Adrenal gland (tissue), 12 donors: ENCODE data around the gene BUD13. TPM values are rescaled to one million over a fixed set of nuclear protein-coding genes. Genes with fewer than 3 reads are reported as not detected.

Experiments
- DNase-seq, 7 donors: peaks; one replicate each; pipeline ENCODE4 v3.0.0-alpha.2; 2019 to 2020
- H3K27ac ChIP-seq, 5 donors: fragments of 200-600 bp; sonication (generic) in 4 of 5; 1 replicate in 3 of 5; 2 replicates in 2 of 5; pipeline versions ENCODE4 v1.5.1 to v1.8.0; 2016 to 2020; ENCODE audit warnings: mild to moderate bottlenecking in 1 of 5
- H3K27me3 ChIP-seq: fragments of 200-600 bp; 2 replicates; pipeline ENCODE4 v1.8.0; 2021
- H3K36me3 ChIP-seq, 2 donors: fragments of 200-600 bp; replicated peaks in 1 of 2; 1 replicate in 1 of 2; 2 replicates in 1 of 2; pipeline versions ENCODE4 v1.5.1 to v1.8.0; 2018 to 2022
- H3K4me1 ChIP-seq, 2 donors: fragments of 200-600 bp; replicated peaks in 1 of 2; 1 replicate in 1 of 2; 2 replicates in 1 of 2; pipeline versions ENCODE4 v1.5.1 to v1.8.0; 2018 to 2021
- H3K4me3 ChIP-seq, 4 donors: fragments of 200-600 bp; sonication (generic) in 3 of 4; one replicate each; pipeline ENCODE4 v1.5.1; 2016 to 2018
- H3K9me3 ChIP-seq, 3 donors: fragments of 200-600 bp; sonication (generic) in 1 of 3; replicated peaks in 1 of 3; 1 replicate in 2 of 3; 2 replicates in 1 of 3; pipeline versions ENCODE4 v1.5.1 to v1.8.0; 2016 to 2021
- CTCF ChIP-seq, 6 experiments: fragments of 450-650 bp in 4 of 6; fragments of 200-600 bp in 2 of 6; sonication (generic) in 1 of 6; IDR thresholded peaks; 1 replicate in 5 of 6; 2 replicates in 1 of 6; pipeline versions ENCODE4 v1.5.1 to v1.8.0; 2016 to 2021; ENCODE audit warnings: antibody characterized with exemption in 6 of 6, mild to moderate bottlenecking in 2 of 6, moderate library complexity in 1 of 6
- POLR2A ChIP-seq, 2 donors: fragments of 450-650 bp; IDR thresholded peaks; one replicate each; pipeline ENCODE4 v1.6.1; 2017; ENCODE audit warnings: antibody characterized with exemption in 2 of 2, mild to moderate bottlenecking in 2 of 2, moderate library complexity in 1 of 2
- WGBS, 4 donors: extraction: QIAGEN DNeasy Blood & Tissue Kit in 2 of 4; methylation state at CpG; one replicate each; pipeline versions ENCODE4 v1.1.5 to v1.1.7; 2013 to 2017; 5-methylcytosine and 5-hydroxymethylcytosine counted together
- intact Hi-C, 2 donors: fragments of 100-400 bp; cut with DNase I; formaldehyde crosslinking; loops; one replicate each; pipeline versions ENCODE4 v1.14.1 to v1.15.0; 2022 to 2023
- polyA plus RNA-seq, 3 donors: library from polyadenylated mRNA; stranded (reverse); fragments of 200-250 nt in 2 of 3; fragments of 350-450 nt in 1 of 3; fragmentation: Illumina TruSeq in 1 of 3; extraction: RNeasy Lipid Tissue Mini Kit (QIAGEN cat#74804) in 1 of 3; gene quantifications; one replicate each; pipeline ENCODE4 v1.2.3, GENCODE V29; 2013 to 2014
- total RNA-seq, 9 donors: library from RNA; depleted of rRNA in 4 of 9; stranded (reverse); fragments of >200 nt in 4 of 9; fragments of 120-200 nt in 1 of 9; fragmentation: NEBNext Ultra II Directional in 1 of 9; extraction: Animal tissue kit (Norgen Biotek cat#: 25700) in 1 of 9; gene quantifications; one replicate each; pipeline versions ENCODE4 v1.1.0 to v1.2.4, GENCODE V29; 2013 to 2023
- donor health status: healthy with polysubstance abuse.
- donor health status: Bipolar disorder and iron deficiency.
- donor health status: DM: yes; HTN: yes; CAD: no.
- donor health status: DM: no; HTN: no; CAD: no.
- donor health status: DM: no; HTN: no; CAD: no.
- donor health status: DM: yes; HTN: yes; CAD: no.

The BUD13 gene
- total and polyA plus RNA-seq, 12 donors, result 7.5 to 20.4 (median 11.4) TPM

- WGBS, 4 donors, result 0 to 1% (median 0%) methylated on average over 11 to 15 of the region's 15 CpGs
- H3K27me3 ChIP-seq, result no peaks in the 10 kb centered on the region
- intact Hi-C loops, result loop anchor here in 1 of 2 donors (10.0 kb wide), 1 partner anchor 437 kb away; no protein-coding TSS in a partner anchor
- TF ChIP-seq CTCF (IDR thresholded peaks at IDR 0.05) (no peak), POLR2A (IDR thresholded peaks at IDR 0.05) (no peak)
- no peaks in the 10 kb centered on the region for H3K9me3 ChIP-seq
- H3K4me1 ChIP-seq, result peaks cover 0 to 9% of the 10 kb centered on the region in 2 donors
- peak overlapping the region in 4 of 5 donors; percentile 61 to 83 (median 76) for H3K27ac ChIP-seq
- DNase-seq, result peak in 1 of 7 donors; percentile 13
- H3K4me3 ChIP-seq, result peak overlapping the region; percentile 30 to 97 (median 81)
- H3K36me3 ChIP-seq, result peaks cover 0 to 39% of the 10 kb centered on the region in 2 donors
These were observed 14.6 kb upstream of the BUD13 start for GRCh38 chr11:116787436-116787785.

GRCh38 chr11:116786966-116787365 is 14.2 kb upstream of the BUD13 start:
- Histone ChIP-seq H3K4me1 (peaks cover 0 to 9% of the 10 kb centered on the region in 2 donors), H3K4me3 (peak overlapping the region in 3 of 4 donors; percentile 30 to 97 (median 77)), H3K27me3 (no peaks in the 10 kb centered on the region), H3K9me3 (no peaks in the 10 kb centered on the region), H3K36me3 (peaks cover 0 to 43% of the 10 kb centered on the region in 2 donors), H3K27ac (no peak overlapping the region)
- 60 to 68% (median 64%) methylated on average over 5 of the region's 5 CpGs for WGBS, 4 donors
- intact Hi-C loops, result loop anchor here in 1 of 2 donors (10.0 kb wide), 1 partner anchor 438 kb away; no protein-coding TSS in a partner anchor
- TF ChIP-seq POLR2A (IDR thresholded peaks at IDR 0.05) (no peak), CTCF (IDR thresholded peaks at IDR 0.05) (no peak)
- no peak for DNase-seq

- H3K36me3 ChIP-seq, result peaks cover 0 to 50% of the 10 kb centered on the region in 2 donors
- H3K9me3 ChIP-seq, result no peaks in the 10 kb centered on the region
- H3K4me1 ChIP-seq, result peaks cover 0 to 9% of the 10 kb centered on the region in 2 donors
- intact Hi-C loops, result loop anchor here in 1 of 2 donors (10.0 kb wide), 1 partner anchor 438 kb away; no protein-coding TSS in a partner anchor
- WGBS, 4 donors, result 74 to 88% (median 81%) methylated on average over 2 of the region's 2 CpGs
- DNase-seq, result no peak
- TF ChIP-seq CTCF (IDR thresholded peaks at IDR 0.05), result no peak
- no peak for TF ChIP-seq POLR2A (IDR thresholded peaks at IDR 0.05)
- H3K4me3 ChIP-seq, result no peak overlapping the region
- H3K27me3 ChIP-seq, result no peaks in the 10 kb centered on the region
- no peak overlapping the region for H3K27ac ChIP-seq
These were observed 13.5 kb upstream of the BUD13 start for GRCh38 chr11:116786326-116786725.

- no peak for TF ChIP-seq CTCF (IDR thresholded peaks at IDR 0.05)
- no peak for TF ChIP-seq POLR2A (IDR thresholded peaks at IDR 0.05)
- H3K9me3 ChIP-seq, result no peaks in the 10 kb centered on the region
- WGBS, 4 donors, result 86 to 93% (median 89%) methylated on average over 4 of the region's 4 CpGs
- H3K27ac ChIP-seq, result no peak overlapping the region
- no peak for DNase-seq
- no peaks in the 10 kb centered on the region for H3K27me3 ChIP-seq
- intact Hi-C loops, result loop anchor here in 1 of 2 donors (10.0 kb wide), 1 partner anchor 442 kb away; no protein-coding TSS in a partner anchor
- peaks cover 0 to 86% of the 10 kb centered on the region in 2 donors for H3K36me3 ChIP-seq
- no peak overlapping the region for H3K4me3 ChIP-seq
- H3K4me1 ChIP-seq, result peaks cover 0 to 9% of the 10 kb centered on the region in 2 donors
These were observed 9.9 kb upstream of the BUD13 start for GRCh38 chr11:116782728-116783127.
